Measurements from ENCODE around the gene SDSL.
A peak's percentile ranks its signal among the peaks of the same experiment; 100 is the strongest.

GRCh38 chr12:113462117-113462774 is 40.1 kb downstream of the SDSL start:
- TF ChIP-seq POLR2AphosphoS5 (IDR thresholded peaks at IDR 0.05) (no peak), CTCF (IDR thresholded peaks at IDR 0.05) (peak in 3 of 4 experiments; percentile 49 to 79 (median 55))

Measured in sigmoid colon (tissue), 4 donors.